ENCODE measurements around the gene IGFLR1. TPM values are rescaled to one million over a fixed set of nuclear protein-coding genes. Genes with fewer than 3 reads are reported as not detected.

The IGFLR1 gene
- total and polyA plus RNA-seq, 2 donors (not counting 3 experiments of a cell fraction or from before 2014, with no cell fraction given) = 2.6 to 7.6 TPM

GRCh38 chr19:35759697-35760096 lies 17.4 kb upstream of the IGFLR1 start:
- Histone ChIP-seq H4K20me1 (replicated peaks; ENCODE audit: control insufficient read depth, extremely low read depth, insufficient read depth, low read length) (no peaks in the 10 kb centered on the region), H3K36me3 (ENCODE audit: control insufficient read depth in 2 of 2, extremely low read depth in 1 of 2, insufficient read depth in 2 of 2, low read length in 2 of 2) (peaks cover 3% of the 10 kb centered on the region in 2 experiments), H3K4me2 (ENCODE audit: insufficient read depth, low read length) (no peak overlapping the region), H3K27me3 (ENCODE audit: control insufficient read depth in 2 of 2, insufficient read depth in 2 of 2, low read length in 2 of 2) (no peaks in the 10 kb centered on the region), H3K9me1 (replicated peaks; ENCODE audit: control insufficient read depth, extremely low read depth, insufficient read depth, low read length) (no peaks in the 10 kb centered on the region), H2AFZ (ENCODE audit: low read depth, low read length) (no peak overlapping the region), H3K27ac (ENCODE audit: insufficient read depth, low read depth, low read length) (no peak overlapping the region), H3K4me1 (ENCODE audit: control insufficient read depth, extremely low read depth, insufficient read depth, low read length) (peaks cover 22% of the 10 kb centered on the region), H3K9ac (replicated peaks; ENCODE audit: extremely low read depth, insufficient read depth, low read length) (no peak overlapping the region), H3K79me2 (ENCODE audit: control insufficient read depth, insufficient read depth, low read length) (peaks cover 14% of the 10 kb centered on the region), H3K4me3 (replicated peaks in 1 of 3; ENCODE audit: insufficient read depth in 1 of 3, low read depth in 1 of 3, low read length in 3 of 3) (no peak overlapping the region), H3K9me3 (replicated peaks; ENCODE audit: control insufficient read depth, insufficient read depth, low read length) (no peaks in the 10 kb centered on the region)
- BruUV-seq (replicated peaks) = no TSS peak
- DNase-seq (ENCODE audit: low read depth, low spot score) (no peak), FAIRE-seq (no peak)
- TF ChIP-seq JUN (IDR thresholded peaks at IDR 0.05; ENCODE audit: borderline replicate concordance, insufficient read depth, insufficient read length, low read depth) (no peak), MYC (IDR thresholded peaks at IDR 0.05; ENCODE audit: low read depth, low read length) (no peak), MAX (IDR thresholded peaks at IDR 0.05; ENCODE audit: insufficient read depth, insufficient read length) (no peak), EZH2 (IDR thresholded peaks at IDR 0.05; ENCODE audit: borderline replicate concordance, low read depth, low read length, severe bottlenecking) (no peak), POLR2A (IDR thresholded peaks at IDR 0.05; ENCODE audit: low read depth, low read length) (no peak), GATA2 (IDR thresholded peaks at IDR 0.05; ENCODE audit: insufficient read depth, insufficient read length, low read depth, low read length) (no peak), FOS (IDR thresholded peaks at IDR 0.05; ENCODE audit: borderline replicate concordance, insufficient read depth, low read length) (no peak), POLR2AphosphoS5 (IDR thresholded peaks at IDR 0.05; ENCODE audit: insufficient read depth, low read depth, low read length) (no peak)
- TF ChIP-seq, protein P1, sequence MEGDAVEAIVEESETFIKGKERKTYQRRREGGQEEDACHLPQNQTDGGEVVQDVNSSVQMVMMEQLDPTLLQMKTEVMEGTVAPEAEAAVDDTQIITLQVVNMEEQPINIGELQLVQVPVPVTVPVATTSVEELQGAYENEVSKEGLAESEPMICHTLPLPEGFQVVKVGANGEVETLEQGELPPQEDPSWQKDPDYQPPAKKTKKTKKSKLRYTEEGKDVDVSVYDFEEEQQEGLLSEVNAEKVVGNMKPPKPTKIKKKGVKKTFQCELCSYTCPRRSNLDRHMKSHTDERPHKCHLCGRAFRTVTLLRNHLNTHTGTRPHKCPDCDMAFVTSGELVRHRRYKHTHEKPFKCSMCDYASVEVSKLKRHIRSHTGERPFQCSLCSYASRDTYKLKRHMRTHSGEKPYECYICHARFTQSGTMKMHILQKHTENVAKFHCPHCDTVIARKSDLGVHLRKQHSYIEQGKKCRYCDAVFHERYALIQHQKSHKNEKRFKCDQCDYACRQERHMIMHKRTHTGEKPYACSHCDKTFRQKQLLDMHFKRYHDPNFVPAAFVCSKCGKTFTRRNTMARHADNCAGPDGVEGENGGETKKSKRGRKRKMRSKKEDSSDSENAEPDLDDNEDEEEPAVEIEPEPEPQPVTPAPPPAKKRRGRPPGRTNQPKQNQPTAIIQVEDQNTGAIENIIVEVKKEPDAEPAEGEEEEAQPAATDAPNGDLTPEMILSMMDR (IDR thresholded peaks at IDR 0.05; ENCODE audit: extremely low read depth in 1 of 2, insufficient read depth in 1 of 2, low read depth in 1 of 2, low read length in 2 of 2) = no peak
- ChIA-PET POLR2A (no interaction called here), CTCF (no interaction called here)
- dilution Hi-C loops (cut with MboI; ENCODE audit: extremely low pct_ligation_motif_present, low sequenced_read_pairs) (no loop called here), intact Hi-C loops (cut with micrococcal nuclease) (loop anchor here (2.0 to 5.0 kb wide), 2 partner anchors 15 to 112 kb away; partner anchors contain the start of genes COX6B1, PSENEN and U2AF1L4)
